Stomach (tissue), 4 donors: ENCODE data around the gene FLYWCH2.

Source experiments
- EP300 ChIP-seq: sonication (generic); formaldehyde crosslinking; IDR thresholded peaks from one replicate; pipeline ENCODE4 v1.6.1; 2017; ENCODE audit warnings: antibody characterized with exemption
- POLR2A ChIP-seq, 4 donors: fragments of 450-650 bp; IDR thresholded peaks; one replicate each; pipeline ENCODE4 v1.6.1; 2016; ENCODE audit warnings: antibody characterized with exemption in 4 of 4, control low read depth in 2 of 4, mild to moderate bottlenecking in 1 of 4, moderate library complexity in 1 of 4
- POLR2AphosphoS5 ChIP-seq, 3 donors: sonication (generic); formaldehyde crosslinking; IDR thresholded peaks; one replicate each; pipeline ENCODE4 v1.6.1; 2016; ENCODE audit warnings: antibody characterized with exemption in 3 of 3
- TF ChIP-seq, protein P1 (sequence below), 7 experiments: fragments of 450-650 bp in 4 of 7; fragments of 200-600 bp in 3 of 7; sonication (generic) in 3 of 7; IDR thresholded peaks; one replicate each; pipeline ENCODE4 v1.5.1; 2016 to 2019; ENCODE audit warnings: antibody characterized with exemption in 7 of 7, control low read depth in 2 of 7, mild to moderate bottlenecking in 1 of 7

DNA sequence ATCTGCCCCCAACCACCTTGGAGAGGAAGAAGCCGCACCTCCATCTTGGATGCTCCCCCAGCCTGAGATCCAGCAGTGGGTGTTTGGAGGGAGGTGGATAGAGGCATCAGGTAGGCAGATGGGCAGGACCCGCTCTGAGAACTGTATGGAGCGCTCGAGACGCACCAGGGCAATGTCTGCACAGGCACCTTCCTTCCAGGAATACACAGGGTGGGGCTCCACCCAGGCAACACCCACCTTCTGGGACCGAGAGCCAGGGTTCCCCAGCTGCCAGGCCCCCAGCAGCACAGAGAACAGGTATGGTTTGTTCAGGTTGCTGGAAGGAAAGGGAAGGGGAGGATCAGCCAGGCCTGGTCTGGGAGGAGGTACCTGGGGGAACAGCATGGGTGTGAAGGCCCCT, 27.5 kb upstream of the FLYWCH2 start:
- no peak for TF ChIP-seq POLR2A (IDR thresholded peaks at IDR 0.05)
- TF ChIP-seq, protein P1, sequence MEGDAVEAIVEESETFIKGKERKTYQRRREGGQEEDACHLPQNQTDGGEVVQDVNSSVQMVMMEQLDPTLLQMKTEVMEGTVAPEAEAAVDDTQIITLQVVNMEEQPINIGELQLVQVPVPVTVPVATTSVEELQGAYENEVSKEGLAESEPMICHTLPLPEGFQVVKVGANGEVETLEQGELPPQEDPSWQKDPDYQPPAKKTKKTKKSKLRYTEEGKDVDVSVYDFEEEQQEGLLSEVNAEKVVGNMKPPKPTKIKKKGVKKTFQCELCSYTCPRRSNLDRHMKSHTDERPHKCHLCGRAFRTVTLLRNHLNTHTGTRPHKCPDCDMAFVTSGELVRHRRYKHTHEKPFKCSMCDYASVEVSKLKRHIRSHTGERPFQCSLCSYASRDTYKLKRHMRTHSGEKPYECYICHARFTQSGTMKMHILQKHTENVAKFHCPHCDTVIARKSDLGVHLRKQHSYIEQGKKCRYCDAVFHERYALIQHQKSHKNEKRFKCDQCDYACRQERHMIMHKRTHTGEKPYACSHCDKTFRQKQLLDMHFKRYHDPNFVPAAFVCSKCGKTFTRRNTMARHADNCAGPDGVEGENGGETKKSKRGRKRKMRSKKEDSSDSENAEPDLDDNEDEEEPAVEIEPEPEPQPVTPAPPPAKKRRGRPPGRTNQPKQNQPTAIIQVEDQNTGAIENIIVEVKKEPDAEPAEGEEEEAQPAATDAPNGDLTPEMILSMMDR (IDR thresholded peaks at IDR 0.05): no peak
- no peak for TF ChIP-seq POLR2AphosphoS5 (IDR thresholded peaks at IDR 0.05)
- TF ChIP-seq EP300: no peak
